ENCODE results near the gene CDC37.

Gene CDC37

GRCh38 chr19:10363789-10364281 lies 39.5 kb downstream of the CDC37 start:
- H3K27ac Mint-ChIP-seq: no peak overlapping the region
- peaks cover 2% of the 10 kb centered on the region for H3K36me3 Mint-ChIP-seq
- no peak overlapping the region for H3K4me3 Mint-ChIP-seq
- H3K9me3 Mint-ChIP-seq (ENCODE audit: low read depth): no peaks in the 10 kb centered on the region
- H3K4me1 Mint-ChIP-seq (ENCODE audit: low read depth): no peaks in the 10 kb centered on the region
- H3K27me3 Mint-ChIP-seq: no peaks in the 10 kb centered on the region

GRCh38 chr19:10362259-10362658 lies 41.1 kb downstream of the CDC37 start:
- Mint-ChIP-seq H3K36me3 (peaks cover 2% of the 10 kb centered on the region), H3K4me1 (ENCODE audit: low read depth) (no peaks in the 10 kb centered on the region), H3K27ac (no peak overlapping the region), H3K4me3 (no peak overlapping the region), H3K27me3 (no peaks in the 10 kb centered on the region), H3K9me3 (ENCODE audit: low read depth) (no peaks in the 10 kb centered on the region)

DNA sequence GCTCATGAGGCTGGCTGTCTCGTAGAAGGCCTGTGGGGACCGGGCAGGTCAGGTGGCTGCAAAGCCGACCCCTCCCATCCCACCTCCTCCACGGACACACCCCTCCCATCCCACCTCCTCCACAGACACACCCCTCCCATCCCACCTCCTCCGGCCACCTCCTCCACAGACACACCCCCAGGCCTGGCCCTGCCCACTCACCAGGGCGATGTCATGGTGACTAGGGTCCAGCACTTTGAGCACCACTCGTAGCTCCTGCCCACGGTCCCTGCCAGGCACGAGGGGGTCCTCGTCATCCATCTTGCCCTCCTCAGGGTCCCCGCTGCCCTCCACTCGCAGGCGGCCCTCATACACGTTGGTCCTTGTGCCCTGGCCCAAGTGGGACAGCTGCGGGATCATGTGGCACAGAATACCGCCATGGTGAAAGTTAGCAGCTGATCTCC lies 41.8 kb downstream of the CDC37 start:
- no peak overlapping the region for H3K4me3 Mint-ChIP-seq
- H3K4me1 Mint-ChIP-seq (ENCODE audit: low read depth): no peaks in the 10 kb centered on the region
- H3K27me3 Mint-ChIP-seq: no peaks in the 10 kb centered on the region
- no peaks in the 10 kb centered on the region for H3K9me3 Mint-ChIP-seq (ENCODE audit: low read depth)
- H3K27ac Mint-ChIP-seq: no peak overlapping the region
- peaks cover 2% of the 10 kb centered on the region for H3K36me3 Mint-ChIP-seq

DNA sequence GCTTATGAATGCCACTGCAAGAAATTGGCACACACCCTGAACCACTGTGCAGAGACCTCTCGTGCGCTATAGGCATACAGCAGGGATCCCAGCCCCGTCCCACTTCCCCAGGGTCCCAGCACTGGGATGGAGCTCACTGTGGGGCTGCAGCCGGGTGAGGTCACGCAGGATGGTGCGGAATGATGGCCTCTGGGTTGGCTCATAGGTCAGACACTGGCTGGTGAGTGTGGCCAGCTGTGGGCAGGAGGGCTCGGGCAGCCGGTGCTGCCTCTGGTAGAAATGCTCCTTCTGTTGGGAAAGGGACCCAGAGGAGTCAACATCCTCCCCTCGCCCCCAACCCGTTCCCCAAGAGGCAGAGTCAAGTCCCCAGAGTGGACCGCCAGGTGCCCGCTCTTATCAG lies 46.9 kb downstream of the CDC37 start:
- Mint-ChIP-seq H3K9me3 (ENCODE audit: low read depth) (no peaks in the 10 kb centered on the region), H3K27ac (no peak overlapping the region), H3K4me3 (no peak overlapping the region), H3K36me3 (peaks cover 2% of the 10 kb centered on the region), H3K4me1 (ENCODE audit: low read depth) (no peaks in the 10 kb centered on the region), H3K27me3 (no peaks in the 10 kb centered on the region)

- Mint-ChIP-seq H3K27me3 (no peaks in the 10 kb centered on the region), H3K4me3 (no peak overlapping the region), H3K36me3 (no peaks in the 10 kb centered on the region), H3K9me3 (ENCODE audit: low read depth) (no peaks in the 10 kb centered on the region), H3K4me1 (ENCODE audit: low read depth) (no peaks in the 10 kb centered on the region), H3K27ac (no peak overlapping the region)
These were observed 49.5 kb downstream of the CDC37 start for GRCh38 chr19:10353793-10354391.

DNA sequence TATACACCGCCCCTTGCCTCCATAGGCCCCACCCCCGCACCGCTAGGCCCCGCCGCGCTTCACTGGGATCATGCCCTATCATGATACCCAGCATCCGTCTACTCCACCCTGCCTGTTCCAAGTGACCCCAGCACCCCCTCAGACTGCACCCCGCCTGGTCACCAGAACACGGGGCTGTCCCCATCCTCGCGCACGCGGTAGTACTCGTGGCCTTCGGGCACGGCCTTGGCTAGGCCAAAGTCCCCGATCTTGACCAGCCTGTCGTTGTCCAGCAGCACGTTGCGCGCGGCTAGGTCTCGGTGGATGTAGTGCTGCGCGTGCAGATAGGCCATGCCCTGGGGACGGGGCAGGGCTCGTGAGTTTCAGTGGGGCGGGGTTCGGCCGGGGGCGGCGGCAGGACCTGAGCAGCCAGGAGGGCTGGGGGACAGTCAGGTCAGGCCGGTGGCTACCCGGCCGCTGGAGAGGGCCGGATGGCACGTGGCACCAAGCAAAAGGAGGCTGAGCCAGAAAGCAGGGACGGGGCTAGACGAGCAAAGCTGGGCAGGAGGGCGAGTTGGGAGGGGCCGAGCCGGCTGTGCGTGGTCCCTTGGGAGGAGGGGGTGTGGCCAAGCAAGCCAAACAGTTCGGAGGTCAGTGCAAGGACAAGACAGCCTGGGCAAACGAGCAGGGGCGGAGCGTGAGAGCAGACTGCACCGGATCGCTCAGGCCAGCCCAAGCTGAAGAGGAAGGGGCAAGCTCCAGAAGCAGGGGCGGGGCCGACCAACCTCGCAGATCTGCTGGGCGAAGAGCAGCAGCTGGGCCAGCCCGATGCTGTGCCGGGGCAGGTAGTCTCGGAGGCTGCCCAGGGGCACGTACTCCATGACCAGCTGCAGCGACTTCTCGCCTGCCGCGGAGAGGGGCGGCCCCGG lies 50.3 kb downstream of the CDC37 start:
- no peaks in the 10 kb centered on the region for H3K4me1 Mint-ChIP-seq (ENCODE audit: low read depth)
- H3K9me3 Mint-ChIP-seq (ENCODE audit: low read depth): no peaks in the 10 kb centered on the region
- no peak overlapping the region for H3K4me3 Mint-ChIP-seq
- H3K36me3 Mint-ChIP-seq: no peaks in the 10 kb centered on the region
- no peaks in the 10 kb centered on the region for H3K27me3 Mint-ChIP-seq
- H3K27ac Mint-ChIP-seq: no peak overlapping the region

- no peak overlapping the region for H3K4me3 Mint-ChIP-seq
- no peaks in the 10 kb centered on the region for H3K36me3 Mint-ChIP-seq
- H3K4me1 Mint-ChIP-seq (ENCODE audit: low read depth): no peaks in the 10 kb centered on the region
- H3K27ac Mint-ChIP-seq: no peak overlapping the region
- H3K9me3 Mint-ChIP-seq (ENCODE audit: low read depth): no peaks in the 10 kb centered on the region
- H3K27me3 Mint-ChIP-seq: no peaks in the 10 kb centered on the region
These were observed 56.8 kb downstream of the CDC37 start for GRCh38 chr19:10346509-10346908.

DNA sequence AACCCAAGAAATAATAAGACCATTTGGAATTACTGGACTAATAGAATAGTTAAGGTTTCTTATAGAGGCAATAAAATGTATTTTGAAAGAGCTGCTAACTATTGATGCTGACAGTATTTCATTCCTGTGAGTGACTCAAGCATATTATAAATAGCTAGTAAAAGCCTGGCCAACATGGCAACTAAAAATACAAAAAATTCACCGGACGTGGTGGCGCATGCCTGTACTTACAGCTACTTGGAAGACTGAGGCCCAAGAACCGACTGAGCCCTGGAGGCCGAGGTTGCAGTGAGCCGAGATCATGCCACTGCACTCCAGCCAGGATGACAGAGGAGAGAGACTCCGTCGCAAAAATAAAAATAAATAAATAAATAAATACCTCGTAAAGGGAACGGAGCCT lies 58.6 kb downstream of the CDC37 start:
- Mint-ChIP-seq H3K9me3 (ENCODE audit: low read depth) (no peaks in the 10 kb centered on the region), H3K27ac (no peak overlapping the region), H3K4me1 (ENCODE audit: low read depth) (peaks cover 8% of the 10 kb centered on the region), H3K36me3 (no peaks in the 10 kb centered on the region), H3K4me3 (no peak overlapping the region), H3K27me3 (no peaks in the 10 kb centered on the region)

DNA sequence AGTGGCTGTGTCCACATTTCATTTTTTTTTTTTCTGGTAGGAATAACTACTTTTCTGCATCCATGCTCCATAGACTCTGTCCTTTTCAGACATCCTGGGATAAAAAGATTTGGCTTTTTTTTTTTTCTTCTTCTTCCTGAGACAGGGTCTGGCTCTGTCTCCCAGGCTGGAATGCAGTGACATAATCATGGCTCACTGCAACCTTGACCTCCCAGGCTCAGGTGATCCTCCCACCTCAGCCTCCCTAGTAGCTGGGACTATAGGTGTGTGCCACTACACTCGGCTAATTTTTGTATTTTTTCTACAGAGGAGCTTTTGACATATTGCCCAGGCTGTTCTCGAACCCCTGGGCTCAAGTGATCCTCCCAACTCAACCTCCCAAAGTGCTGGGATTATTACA lies 59.8 kb downstream of the CDC37 start:
- no peaks in the 10 kb centered on the region for H3K27me3 Mint-ChIP-seq
- H3K4me1 Mint-ChIP-seq (ENCODE audit: low read depth): peaks cover 21% of the 10 kb centered on the region
- no peaks in the 10 kb centered on the region for H3K9me3 Mint-ChIP-seq (ENCODE audit: low read depth)
- no peaks in the 10 kb centered on the region for H3K36me3 Mint-ChIP-seq
- no peak overlapping the region for H3K27ac Mint-ChIP-seq
- no peak overlapping the region for H3K4me3 Mint-ChIP-seq

All from activated naive CD8-positive, alpha-beta T cell (primary cell).